MM.1S (cell line): ENCODE measurements around the gene MAP3K20.

Experiments
- DNase-seq: peaks from one replicate; pipeline ENCODE4 v3.0.0-alpha.2; 2015
- H2AFZ ChIP-seq: fragments of 300-600 bp; sonication (generic); 2 replicates; pipeline ENCODE4 v1.6.0; 2016; ENCODE audit warnings: antibody characterized with exemption, low read length
- H3F3A ChIP-seq: fragments of 300-600 bp; sonication (generic); 2 replicates; pipeline ENCODE4 v1.6.1; 2016; ENCODE audit warnings: mild to moderate bottlenecking, antibody characterized with exemption, low read length, moderate library complexity, mixed read lengths; ENCODE audit not compliant: insufficient read depth
- H3K27ac ChIP-seq: fragments of 300-600 bp; sonication (generic); 2 replicates; pipeline ENCODE4 v1.5.1; 2016; ENCODE audit warnings: mild to moderate bottlenecking, low read length
- H3K27me3 ChIP-seq: fragments of 300-600 bp; sonication (generic); replicated peaks from 2 replicates; pipeline ENCODE4 v1.6.0; 2016; ENCODE audit warnings: low read length; ENCODE audit not compliant: insufficient read depth
- H3K36me3 ChIP-seq: fragments of 300-600 bp; sonication (generic); replicated peaks from 2 replicates; pipeline ENCODE4 v1.6.1; 2016; ENCODE audit warnings: mild to moderate bottlenecking, low read length, mixed read lengths; ENCODE audit not compliant: insufficient read depth
- H3K4me1 ChIP-seq: fragments of 300-600 bp; sonication (generic); 2 replicates; pipeline ENCODE4 v1.6.1; 2016; ENCODE audit warnings: low read length, mixed read lengths
- H3K4me2 ChIP-seq: fragments of 300-600 bp; sonication (generic); 2 replicates; pipeline ENCODE4 v1.6.0; 2016; ENCODE audit warnings: low read depth, low read length
- H3K4me3 ChIP-seq: fragments of 300-600 bp; sonication (generic); 2 replicates; pipeline ENCODE4 v1.5.1; 2016; ENCODE audit warnings: low read length, mixed read lengths
- H3K79me2 ChIP-seq: fragments of 300-600 bp; sonication (generic); 2 replicates; pipeline ENCODE4 v1.6.1; 2016; ENCODE audit warnings: mixed run types, low read length, mixed read lengths
- H3K9ac ChIP-seq: fragments of 300-600 bp; sonication (generic); 2 replicates; pipeline ENCODE4 v1.6.1; 2016; ENCODE audit warnings: low read length, mixed read lengths
- H3K9me2 ChIP-seq: fragments of 300-600 bp; sonication (generic); replicated peaks from 2 replicates; pipeline ENCODE4 v1.6.1; 2016; ENCODE audit warnings: mild to moderate bottlenecking, low read length, mixed read lengths; ENCODE audit not compliant: insufficient read depth
- H3K9me3 ChIP-seq: fragments of 300-600 bp; sonication (generic); replicated peaks from 2 replicates; pipeline ENCODE4 v1.6.1; 2016; ENCODE audit warnings: mild to moderate bottlenecking, low read length, mixed read lengths; ENCODE audit not compliant: insufficient read depth
- H4K20me1 ChIP-seq: fragments of 300-600 bp; sonication (generic); 2 replicates; pipeline ENCODE4 v1.6.1; 2016; ENCODE audit warnings: mild to moderate bottlenecking, low read length, moderate library complexity, mixed read lengths; ENCODE audit not compliant: insufficient read depth
- EZH2 ChIP-seq: fragments of 300-600 bp; sonication (generic); optimal IDR thresholded peaks from 2 replicates; pipeline ENCODE3; 2017; ENCODE audit warnings: low read depth, mild to moderate bottlenecking, antibody characterized with exemption, low read length, mixed read lengths
- EZH2phosphoT487 ChIP-seq: fragments of 300-600 bp; sonication (generic); IDR thresholded peaks from 2 replicates; pipeline ENCODE4 v1.6.1; 2018; ENCODE audit warnings: antibody characterized with exemption, low read length
- TF ChIP-seq, protein P1 (sequence below): fragments of 300-600 bp; sonication (generic); IDR thresholded peaks from 2 replicates; pipeline ENCODE4 v1.5.1; 2016; ENCODE audit warnings: antibody characterized with exemption, low read length, mixed read lengths

The MAP3K20 gene

GRCh38 chr2:173271825-173272224 lies 196.2 kb downstream of the MAP3K20 start:
- Histone ChIP-seq H3K9me2 (no peaks in the 10 kb centered on the region), H2AFZ (no peak overlapping the region), H3K9ac (no peak overlapping the region), H3K27me3 (no peaks in the 10 kb centered on the region), H4K20me1 (no peaks in the 10 kb centered on the region), H3K9me3 (no peaks in the 10 kb centered on the region), H3F3A (no peaks in the 10 kb centered on the region), H3K4me2 (no peak overlapping the region), H3K79me2 (no peaks in the 10 kb centered on the region), H3K4me3 (no peak overlapping the region), H3K36me3 (no peaks in the 10 kb centered on the region), H3K4me1 (no peaks in the 10 kb centered on the region), H3K27ac (no peak overlapping the region)
- TF ChIP-seq EZH2 (no peak), EZH2phosphoT487 (no peak)
- TF ChIP-seq, protein P1, sequence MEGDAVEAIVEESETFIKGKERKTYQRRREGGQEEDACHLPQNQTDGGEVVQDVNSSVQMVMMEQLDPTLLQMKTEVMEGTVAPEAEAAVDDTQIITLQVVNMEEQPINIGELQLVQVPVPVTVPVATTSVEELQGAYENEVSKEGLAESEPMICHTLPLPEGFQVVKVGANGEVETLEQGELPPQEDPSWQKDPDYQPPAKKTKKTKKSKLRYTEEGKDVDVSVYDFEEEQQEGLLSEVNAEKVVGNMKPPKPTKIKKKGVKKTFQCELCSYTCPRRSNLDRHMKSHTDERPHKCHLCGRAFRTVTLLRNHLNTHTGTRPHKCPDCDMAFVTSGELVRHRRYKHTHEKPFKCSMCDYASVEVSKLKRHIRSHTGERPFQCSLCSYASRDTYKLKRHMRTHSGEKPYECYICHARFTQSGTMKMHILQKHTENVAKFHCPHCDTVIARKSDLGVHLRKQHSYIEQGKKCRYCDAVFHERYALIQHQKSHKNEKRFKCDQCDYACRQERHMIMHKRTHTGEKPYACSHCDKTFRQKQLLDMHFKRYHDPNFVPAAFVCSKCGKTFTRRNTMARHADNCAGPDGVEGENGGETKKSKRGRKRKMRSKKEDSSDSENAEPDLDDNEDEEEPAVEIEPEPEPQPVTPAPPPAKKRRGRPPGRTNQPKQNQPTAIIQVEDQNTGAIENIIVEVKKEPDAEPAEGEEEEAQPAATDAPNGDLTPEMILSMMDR: no peak
- no peak for DNase-seq

- Histone ChIP-seq H3K79me2 (no peaks in the 10 kb centered on the region), H3K27ac (no peak overlapping the region), H2AFZ (no peak overlapping the region), H3K9ac (no peak overlapping the region), H3K4me3 (no peak overlapping the region), H4K20me1 (no peaks in the 10 kb centered on the region), H3F3A (no peaks in the 10 kb centered on the region), H3K4me2 (no peak overlapping the region), H3K36me3 (no peaks in the 10 kb centered on the region), H3K9me3 (no peaks in the 10 kb centered on the region), H3K4me1 (no peaks in the 10 kb centered on the region), H3K27me3 (no peaks in the 10 kb centered on the region), H3K9me2 (no peaks in the 10 kb centered on the region)
- no peak for TF ChIP-seq EZH2phosphoT487
- no peak for TF ChIP-seq EZH2
- TF ChIP-seq, protein P1: no peak
- DNase-seq: no peak
These were observed 197.2 kb downstream of the MAP3K20 start for GRCh38 chr2:173272849-173273248.

- TF ChIP-seq EZH2: no peak
- TF ChIP-seq, protein P1: no peak
- Histone ChIP-seq H3K9me3 (no peaks in the 10 kb centered on the region), H3K4me2 (no peak overlapping the region), H3K27me3 (no peaks in the 10 kb centered on the region), H3K9ac (no peak overlapping the region), H3K9me2 (no peaks in the 10 kb centered on the region), H3K27ac (no peak overlapping the region), H3K79me2 (no peaks in the 10 kb centered on the region), H2AFZ (no peak overlapping the region), H4K20me1 (no peaks in the 10 kb centered on the region), H3K36me3 (no peaks in the 10 kb centered on the region), H3F3A (no peaks in the 10 kb centered on the region), H3K4me1 (no peaks in the 10 kb centered on the region), H3K4me3 (no peak overlapping the region)
- DNase-seq: no peak
These were observed 203.3 kb downstream of the MAP3K20 start for GRCh38 chr2:173278794-173279526.
